Body of pancreas (tissue), 4 donors: ENCODE results near the gene BRWD1. TPM values are rescaled to one million over a fixed set of nuclear protein-coding genes. Genes with fewer than 3 reads are reported as not detected.

Source experiments
- ATAC-seq: fragments of 150-250 bp; one replicate; pipeline ENCODE4 v1.9.1; 2016
- DNase-seq, 4 donors: peaks; one replicate each; pipeline ENCODE4 v3.0.0-alpha.2; 2019
- H3K27ac ChIP-seq, 4 donors: fragments of 200-600 bp; sonication (generic); 1 replicate in 3 of 4; 2 replicates in 1 of 4; pipeline versions ENCODE4 v1.5.1 to v1.6.1; 2016 to 2019; ENCODE audit warnings: mild to moderate bottlenecking in 1 of 4, mixed read lengths in 1 of 4, moderate library complexity in 1 of 4
- H3K27me3 ChIP-seq, 2 donors: fragments of 200-600 bp; sonication (generic); one replicate each; pipeline ENCODE4 v1.6.0; 2016; ENCODE audit warnings: mild to moderate bottlenecking in 1 of 2
- H3K36me3 ChIP-seq, 2 donors: fragments of 200-600 bp; sonication (generic); replicated peaks in 1 of 2; 2 replicates each; pipeline ENCODE4 v1.5.1; 2016; ENCODE audit warnings: low read depth in 2 of 2; ENCODE audit not compliant: insufficient read depth in 1 of 2
- H3K4me1 ChIP-seq: fragments of 200-600 bp; sonication (generic); one replicate; pipeline ENCODE4 v1.6.0; 2016
- H3K4me3 ChIP-seq, 2 donors: fragments of 200-600 bp; sonication (generic); 1 replicate in 1 of 2; 2 replicates in 1 of 2; pipeline ENCODE4 v1.5.1; 2016 to 2019
- H3K9me3 ChIP-seq, 3 donors: fragments of 200-600 bp; sonication (generic); 1 replicate in 2 of 3; 2 replicates in 1 of 3; pipeline ENCODE4 v1.5.1; 2016
- CTCF ChIP-seq, 7 experiments: fragments of 450-650 bp in 4 of 7; fragments of 200-600 bp in 3 of 7; sonication (generic) in 3 of 7; IDR thresholded peaks; one replicate each; pipeline ENCODE4 v1.5.1; 2016 to 2019; ENCODE audit warnings: antibody characterized with exemption in 7 of 7
- POLR2A ChIP-seq, 3 donors: fragments of 450-650 bp; IDR thresholded peaks; one replicate each; pipeline ENCODE4 v1.6.1; 2016; ENCODE audit warnings: antibody characterized with exemption in 3 of 3, mild to moderate bottlenecking in 2 of 3
- WGBS, 2 donors: methylation state at CpG; one replicate each; pipeline ENCODE4 v1.1.5; 2017; 5-methylcytosine and 5-hydroxymethylcytosine counted together
- intact Hi-C: fragments of 100-400 bp; cut with DNase I; formaldehyde crosslinking; loops from one replicate; pipeline ENCODE4 v1.15.1; 2023
- total RNA-seq, 2 donors: library from RNA; depleted of rRNA; stranded (reverse); fragments of >200 nt; gene quantifications; one replicate each; pipeline ENCODE4 v1.1.0, GENCODE V29; 2016

Gene BRWD1
- total RNA-seq, 2 donors from 2014 or later = 53.7 to 75.2 TPM

DNA sequence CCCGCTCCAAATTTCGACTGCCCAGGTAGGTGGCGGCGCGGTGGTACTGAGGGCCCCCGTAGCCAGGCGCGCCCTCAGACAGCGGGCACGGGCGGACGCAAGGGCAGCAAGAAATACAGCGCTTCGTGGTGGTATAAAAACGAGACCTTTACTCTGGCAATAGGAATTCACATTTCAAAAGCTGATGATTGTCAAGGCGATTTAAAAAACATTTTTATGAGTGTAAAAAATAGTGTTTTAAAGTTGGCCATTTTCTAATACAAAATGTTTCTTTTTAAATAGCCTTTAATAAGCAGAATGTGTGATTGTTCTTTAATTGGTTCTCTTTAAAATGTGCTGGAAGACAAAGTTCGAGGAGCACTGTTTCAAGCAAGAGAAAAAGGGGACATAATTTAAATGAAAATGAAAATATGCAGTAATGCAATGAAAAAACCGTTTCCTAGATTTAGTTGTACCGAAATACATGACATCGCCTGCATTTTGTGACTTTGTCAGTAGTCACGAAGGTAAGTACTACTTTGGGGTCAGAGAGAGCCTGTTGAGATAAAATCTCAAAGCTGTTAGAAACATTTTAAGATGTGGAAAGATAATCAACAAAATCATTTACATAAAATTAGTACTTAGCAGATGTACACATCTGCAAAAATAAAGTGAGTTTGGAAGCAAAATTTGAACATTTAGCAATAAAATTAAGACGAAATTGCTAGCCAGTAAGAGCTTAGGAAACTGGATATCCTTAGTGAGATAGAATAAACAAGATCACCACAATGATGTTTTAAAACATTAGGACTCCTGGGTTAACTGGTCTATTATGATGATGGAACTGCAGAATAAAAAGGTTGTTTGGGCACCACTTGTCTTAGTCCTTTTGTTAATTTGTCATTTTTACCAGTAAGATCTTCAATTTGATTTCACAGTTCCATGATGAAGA lies 129.1 kb downstream of the BRWD1 start:
- TF ChIP-seq POLR2A (IDR thresholded peaks at IDR 0.05) = no peak
- TF ChIP-seq CTCF (IDR thresholded peaks at IDR 0.05) = no peak
- Histone ChIP-seq H3K27me3 (no peaks in the 10 kb centered on the region), H3K9me3 (no peaks in the 10 kb centered on the region), H3K4me1 (peaks cover 21% of the 10 kb centered on the region), H3K4me3 (peak overlapping the region; percentile 43 to 59), H3K36me3 (no peaks in the 10 kb centered on the region), H3K27ac (peak overlapping the region; percentile 76 to 95 (median 90))
- DNase-seq (no peak), ATAC-seq (no peak)
- intact Hi-C loops = no loop called here
- WGBS, 2 donors = 3 to 4% methylated on average over 22 of the region's 22 CpGs

DNA sequence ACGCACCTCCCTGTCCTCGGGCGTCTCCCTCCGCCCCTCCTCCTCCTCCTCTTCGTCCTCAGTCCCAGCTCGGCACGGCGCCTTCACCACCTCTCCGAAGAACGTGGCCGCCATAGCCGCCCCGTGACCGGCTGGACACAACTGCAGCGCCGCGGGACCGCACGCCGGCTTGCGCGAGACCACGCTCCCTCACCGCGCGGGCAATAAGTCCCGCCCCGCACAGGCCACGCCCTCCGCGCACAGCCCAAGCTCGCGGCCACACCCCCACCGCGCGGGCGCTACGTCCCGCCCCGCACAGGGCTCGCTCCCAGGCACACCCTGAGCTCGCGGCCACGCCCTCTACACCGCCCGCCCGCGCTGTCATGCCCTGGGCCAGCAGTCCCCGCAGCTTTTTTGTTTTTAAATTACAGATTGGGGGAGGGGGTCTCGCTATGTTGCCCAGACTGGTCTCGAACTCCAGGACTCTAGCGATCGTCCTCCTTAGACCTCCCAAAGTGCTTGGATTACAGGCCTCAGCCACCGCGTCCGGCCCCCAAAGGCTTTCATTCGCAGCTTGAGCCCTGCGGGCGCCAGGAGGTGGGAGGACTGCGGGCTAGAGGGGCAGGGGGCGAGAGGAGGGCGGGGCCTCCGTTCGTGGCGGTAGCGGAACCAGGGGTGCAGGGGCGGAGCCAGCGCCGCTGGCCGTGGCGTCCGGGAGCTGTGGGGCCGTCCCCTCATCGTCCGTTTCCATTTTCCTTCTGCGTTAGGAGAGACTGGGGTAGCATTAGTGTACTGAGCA lies 130.0 kb downstream of the BRWD1 start, which contains the start of gene PSMG1:
PSMG1 (minus strand) TSS at position 180 of the 778 bp plus-strand sequence; CDS start at position 114, 66 bp downstream.
- intact Hi-C loops = no loop called here
- WGBS, 2 donors = 1 to 2% methylated on average over 19 to 76 of the region's 76 CpGs
- ATAC-seq = peak; percentile 94

DNA sequence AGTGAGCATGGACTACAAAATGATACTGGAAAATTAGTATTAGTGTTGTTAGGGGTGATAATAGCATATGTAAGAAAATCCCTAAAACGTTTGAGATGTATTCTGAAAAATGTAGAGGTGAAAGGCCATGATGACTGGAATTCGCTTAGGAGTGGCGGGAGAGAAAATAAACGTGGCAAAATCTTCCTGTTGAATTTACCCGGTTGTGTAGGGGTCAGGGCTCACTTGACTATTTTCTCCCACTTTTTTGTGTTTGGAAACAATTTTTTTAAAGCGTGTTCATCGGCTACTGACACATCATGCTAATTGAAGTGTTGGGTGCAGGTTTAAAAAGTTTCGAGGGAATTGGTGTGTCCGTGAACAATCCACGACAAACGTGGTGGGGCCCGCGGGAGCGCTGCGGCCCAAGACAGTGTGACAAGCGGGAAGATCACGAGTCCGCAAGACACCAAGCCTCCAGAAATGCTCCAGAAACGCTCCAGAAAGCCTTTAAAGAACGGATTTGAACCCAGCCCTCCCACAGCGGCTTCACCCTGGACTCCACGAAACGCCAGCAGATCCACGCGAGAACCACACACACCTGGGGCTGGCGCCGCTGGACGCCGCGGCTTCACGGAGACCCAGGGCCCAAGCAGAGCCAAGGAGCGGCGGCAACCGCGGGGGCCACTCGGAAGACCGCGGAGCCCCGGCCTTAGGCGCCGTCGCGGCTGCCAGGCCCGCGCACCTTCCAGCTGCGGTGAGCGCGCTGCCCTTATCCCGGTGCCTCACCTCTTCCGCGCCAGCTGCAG lies 130.8 kb downstream of the BRWD1 start:
- Histone ChIP-seq H3K27me3 (no peaks in the 10 kb centered on the region), H3K4me3 (peak overlapping the region; percentile 43 to 59), H3K36me3 (no peaks in the 10 kb centered on the region), H3K27ac (peak overlapping the region; percentile 76 to 95 (median 90)), H3K9me3 (no peaks in the 10 kb centered on the region), H3K4me1 (peaks cover 21% of the 10 kb centered on the region)
- DNase-seq = no peak
- no peak for TF ChIP-seq CTCF (IDR thresholded peaks at IDR 0.05)
- no peak for TF ChIP-seq POLR2A (IDR thresholded peaks at IDR 0.05)
- peak; percentile 47 for ATAC-seq
- intact Hi-C loops = no loop called here
- WGBS, 2 donors = 1 to 2% methylated on average over 23 to 50 of the region's 51 CpGs

More for the DNA sequence above, 130.0 kb downstream of the BRWD1 start, which contains the start of gene PSMG1:
- TF ChIP-seq CTCF (IDR thresholded peaks at IDR 0.05) (peak in 1 of 7 experiments; percentile 16), POLR2A (IDR thresholded peaks at IDR 0.05) (peak; percentile 85 to 94 (median 92))
- peak within 1 kb of the TSS; percentile 76 to 95 (median 90) for H3K27ac ChIP-seq
- no peaks in the 10 kb centered on the region for H3K9me3 ChIP-seq
- DNase-seq = peak; percentile 95 to 98 (median 96)
- no peaks in the 10 kb centered on the region for H3K27me3 ChIP-seq
- H3K4me3 ChIP-seq = peak within 1 kb of the TSS; percentile 43 to 59
- H3K4me1 ChIP-seq = peaks cover 21% of the 10 kb centered on the region
- H3K36me3 ChIP-seq = no peaks in the 10 kb centered on the region

DNA sequence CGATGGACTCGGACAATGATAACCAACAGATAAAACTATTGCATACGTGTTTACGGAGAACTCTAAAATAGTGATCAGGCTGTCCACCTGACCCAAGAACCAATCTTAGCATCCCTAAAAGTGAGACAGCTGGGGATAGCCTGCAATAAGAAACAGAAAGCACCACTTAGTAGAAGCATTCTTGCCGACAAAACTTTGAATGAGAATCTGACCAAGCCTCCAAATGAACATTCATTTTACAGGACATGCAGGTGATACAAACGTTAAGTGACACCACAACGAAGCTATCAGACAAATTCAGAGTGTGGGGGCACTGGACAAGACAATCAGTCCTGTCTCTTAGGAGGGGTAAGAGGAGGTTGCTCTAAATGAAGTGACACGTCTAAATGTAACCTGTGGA lies 131.4 kb downstream of the BRWD1 start:
- intact Hi-C loops = no loop called here
- Histone ChIP-seq H3K9me3 (no peaks in the 10 kb centered on the region), H3K27me3 (no peaks in the 10 kb centered on the region), H3K4me3 (peak overlapping the region in 1 of 2 donors; percentile 59), H3K4me1 (peaks cover 21% of the 10 kb centered on the region), H3K36me3 (no peaks in the 10 kb centered on the region), H3K27ac (no peak overlapping the region)
- no peak for TF ChIP-seq POLR2A (IDR thresholded peaks at IDR 0.05)
- no peak for TF ChIP-seq CTCF (IDR thresholded peaks at IDR 0.05)
- ATAC-seq = no peak
- DNase-seq = no peak
- WGBS, 2 donors = 26 to 29% methylated on average over 8 of the region's 8 CpGs
